Measurements from ENCODE around the gene TMEM127. TPM values are rescaled to one million over a fixed set of nuclear protein-coding genes. Genes with fewer than 3 reads are reported as not detected.

TMEM127 gene
- total RNA-seq, 4 donors from 2014 or later = 26.4 to 42.8 (median 29.9) TPM

DNA sequence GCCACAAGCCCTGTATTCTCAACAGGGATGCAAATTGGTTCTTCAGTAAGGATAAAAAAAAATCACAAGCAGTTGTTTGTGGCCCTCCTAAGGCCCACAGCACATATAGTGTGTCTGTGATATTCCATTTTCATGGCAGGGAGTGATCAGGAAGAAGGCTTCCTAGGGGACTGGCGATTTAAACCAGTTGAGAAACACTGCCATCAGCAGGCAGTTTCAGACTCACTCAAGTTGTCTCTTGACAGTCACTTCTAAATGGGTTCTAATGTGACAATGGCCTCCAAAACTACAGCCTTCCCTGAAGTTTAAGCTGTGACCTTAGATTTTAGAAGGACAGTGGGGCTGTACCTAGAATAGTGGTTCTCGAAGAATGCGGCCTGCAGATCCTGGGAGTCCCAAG lies 6.2 kb upstream of the TMEM127 start:
- TF ChIP-seq, protein P1, sequence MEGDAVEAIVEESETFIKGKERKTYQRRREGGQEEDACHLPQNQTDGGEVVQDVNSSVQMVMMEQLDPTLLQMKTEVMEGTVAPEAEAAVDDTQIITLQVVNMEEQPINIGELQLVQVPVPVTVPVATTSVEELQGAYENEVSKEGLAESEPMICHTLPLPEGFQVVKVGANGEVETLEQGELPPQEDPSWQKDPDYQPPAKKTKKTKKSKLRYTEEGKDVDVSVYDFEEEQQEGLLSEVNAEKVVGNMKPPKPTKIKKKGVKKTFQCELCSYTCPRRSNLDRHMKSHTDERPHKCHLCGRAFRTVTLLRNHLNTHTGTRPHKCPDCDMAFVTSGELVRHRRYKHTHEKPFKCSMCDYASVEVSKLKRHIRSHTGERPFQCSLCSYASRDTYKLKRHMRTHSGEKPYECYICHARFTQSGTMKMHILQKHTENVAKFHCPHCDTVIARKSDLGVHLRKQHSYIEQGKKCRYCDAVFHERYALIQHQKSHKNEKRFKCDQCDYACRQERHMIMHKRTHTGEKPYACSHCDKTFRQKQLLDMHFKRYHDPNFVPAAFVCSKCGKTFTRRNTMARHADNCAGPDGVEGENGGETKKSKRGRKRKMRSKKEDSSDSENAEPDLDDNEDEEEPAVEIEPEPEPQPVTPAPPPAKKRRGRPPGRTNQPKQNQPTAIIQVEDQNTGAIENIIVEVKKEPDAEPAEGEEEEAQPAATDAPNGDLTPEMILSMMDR (IDR thresholded peaks at IDR 0.05; ENCODE audit: low read depth) = no peak

DNA sequence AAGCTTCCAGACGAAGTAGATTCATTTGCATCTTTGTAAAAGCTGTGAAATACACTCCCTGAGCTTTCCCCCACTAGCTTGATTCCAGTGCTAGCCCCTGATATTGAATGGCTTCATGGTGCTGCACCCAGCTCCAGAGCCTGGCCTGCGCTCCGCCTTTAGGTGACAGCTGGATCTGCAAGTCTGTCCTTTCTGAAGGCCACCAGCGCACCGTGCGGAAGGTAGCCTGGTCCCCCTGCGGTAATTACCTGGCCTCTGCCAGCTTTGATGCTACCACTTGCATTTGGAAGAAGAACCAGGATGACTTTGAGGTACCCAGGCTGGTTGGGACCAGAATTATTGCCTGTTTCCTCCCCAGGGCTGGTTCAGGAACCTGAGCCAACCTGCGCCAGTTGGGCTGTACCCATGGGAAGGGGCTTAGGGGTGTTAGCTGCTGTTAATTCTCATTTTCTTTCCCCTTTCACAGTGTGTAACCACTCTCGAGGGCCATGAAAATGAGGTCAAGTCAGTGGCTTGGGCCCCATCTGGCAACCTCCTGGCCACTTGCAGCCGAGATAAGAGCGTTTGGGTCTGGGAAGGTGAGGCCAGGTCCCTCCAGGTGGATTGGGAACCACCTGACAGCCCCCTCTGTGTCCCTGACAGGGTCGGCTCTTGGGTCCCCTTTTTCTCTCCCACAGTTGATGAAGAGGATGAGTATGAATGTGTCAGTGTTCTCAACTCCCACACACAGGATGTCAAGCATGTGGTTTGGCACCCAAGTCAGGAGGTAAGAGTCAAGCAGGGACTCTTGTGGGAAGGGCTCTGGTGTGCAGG lies 1.6 kb upstream of the TMEM127 start:
- TF ChIP-seq, protein P1 (IDR thresholded peaks at IDR 0.05; ENCODE audit: low read depth) = no peak

DNA sequence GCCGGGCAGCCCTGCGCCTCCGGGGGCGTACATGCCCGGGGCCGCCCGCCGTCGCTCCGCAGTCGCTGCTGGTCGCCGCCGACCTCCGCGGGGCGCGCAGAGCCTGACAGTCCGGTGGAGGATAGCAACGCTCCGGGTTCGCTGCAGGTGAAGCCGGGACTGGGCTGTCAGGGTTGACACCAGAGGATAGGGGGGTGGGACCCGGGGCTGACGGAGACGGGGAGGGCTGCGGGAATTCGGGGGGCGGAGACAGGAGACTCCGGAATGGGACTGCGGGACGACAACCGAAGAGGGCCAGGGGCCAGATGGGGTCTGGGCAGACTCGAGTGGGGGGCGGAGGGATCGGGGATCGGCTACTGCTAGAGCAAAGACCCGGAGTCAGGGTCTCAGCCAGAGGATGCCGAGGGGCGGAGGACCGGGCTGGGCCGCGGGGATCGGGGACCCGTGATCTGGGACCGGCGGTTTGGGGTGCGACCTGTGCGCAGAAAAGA lies 403 bp downstream of the TMEM127 start:
- TF ChIP-seq, protein P1 (IDR thresholded peaks at IDR 0.05; ENCODE audit: low read depth) = no peak

DNA sequence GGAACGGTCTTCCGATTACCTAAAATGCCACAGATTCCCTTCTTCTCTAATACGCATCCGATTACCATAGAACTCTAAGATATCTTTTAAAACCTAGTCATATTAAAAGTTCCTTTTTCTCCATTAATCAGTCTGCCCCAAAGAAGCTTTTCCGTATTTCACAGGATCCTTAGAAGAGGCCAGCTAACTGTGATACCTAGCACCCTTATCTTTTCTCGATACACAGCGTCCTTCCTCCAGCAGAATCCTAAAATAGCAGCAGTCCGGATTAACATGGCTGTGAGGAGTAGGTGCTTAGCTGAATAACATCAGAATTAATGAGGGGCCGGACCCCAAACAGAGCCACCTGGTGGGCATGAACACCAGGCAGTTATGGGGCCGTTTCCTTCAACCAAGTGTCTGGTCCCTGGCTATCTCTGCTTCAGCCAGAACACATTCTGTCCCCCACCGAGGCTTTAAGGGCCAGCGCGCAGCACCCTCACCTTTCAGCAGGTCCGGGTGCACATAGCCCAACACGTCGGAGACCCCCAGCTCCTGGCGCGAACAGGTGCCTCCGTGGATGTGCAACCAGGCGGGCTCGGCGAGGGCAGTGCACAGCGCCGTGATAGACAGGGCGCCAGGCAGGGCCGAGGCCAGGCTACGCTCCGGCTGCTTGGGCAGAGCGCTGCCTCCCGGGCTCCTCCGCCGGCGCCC lies 995 bp downstream of the TMEM127 start:
- TF ChIP-seq, protein P1 (IDR thresholded peaks at IDR 0.05; ENCODE audit: low read depth) = no peak

DNA sequence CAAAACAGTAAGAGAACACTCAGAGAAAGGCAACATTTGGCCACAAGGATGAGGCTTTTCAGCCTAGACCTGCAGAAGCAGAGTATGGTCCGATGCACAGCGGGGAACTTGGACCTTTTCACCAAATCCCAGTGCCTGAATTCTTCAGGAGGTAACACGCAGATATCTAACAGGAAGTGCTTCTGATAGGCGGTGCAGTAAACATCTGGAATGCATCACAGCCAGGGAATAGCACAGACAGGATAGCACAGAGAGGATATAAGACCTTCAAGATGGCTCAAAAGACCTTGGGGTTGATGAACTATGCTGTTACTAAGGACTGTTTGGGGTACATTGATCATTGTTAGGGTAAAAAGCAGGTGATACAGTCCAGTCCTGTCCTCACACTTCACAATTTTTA lies 1.7 kb downstream of the TMEM127 start:
- TF ChIP-seq, protein P1 (IDR thresholded peaks at IDR 0.05; ENCODE audit: low read depth) = no peak

DNA sequence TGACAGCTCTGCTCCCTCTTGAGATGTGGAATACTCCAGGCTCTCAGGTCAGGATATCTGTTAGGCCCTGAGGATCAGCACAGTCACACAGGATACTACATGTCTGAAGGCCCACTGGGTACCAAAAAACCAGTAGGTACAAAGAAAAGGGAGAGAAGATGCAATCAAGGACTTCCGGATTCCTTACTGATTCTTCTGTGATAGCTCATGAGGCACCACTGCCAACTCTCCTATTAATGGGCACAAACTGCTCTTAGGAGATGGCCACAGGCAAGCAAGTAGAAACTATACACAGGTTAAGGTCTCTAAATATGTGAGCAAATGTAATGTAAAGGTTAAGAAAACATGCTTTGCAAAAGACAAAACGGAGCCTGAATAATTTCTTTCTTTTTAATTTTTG lies 3.5 kb downstream of the TMEM127 start:
- TF ChIP-seq, protein P1 (IDR thresholded peaks at IDR 0.05; ENCODE audit: low read depth) = no peak

DNA sequence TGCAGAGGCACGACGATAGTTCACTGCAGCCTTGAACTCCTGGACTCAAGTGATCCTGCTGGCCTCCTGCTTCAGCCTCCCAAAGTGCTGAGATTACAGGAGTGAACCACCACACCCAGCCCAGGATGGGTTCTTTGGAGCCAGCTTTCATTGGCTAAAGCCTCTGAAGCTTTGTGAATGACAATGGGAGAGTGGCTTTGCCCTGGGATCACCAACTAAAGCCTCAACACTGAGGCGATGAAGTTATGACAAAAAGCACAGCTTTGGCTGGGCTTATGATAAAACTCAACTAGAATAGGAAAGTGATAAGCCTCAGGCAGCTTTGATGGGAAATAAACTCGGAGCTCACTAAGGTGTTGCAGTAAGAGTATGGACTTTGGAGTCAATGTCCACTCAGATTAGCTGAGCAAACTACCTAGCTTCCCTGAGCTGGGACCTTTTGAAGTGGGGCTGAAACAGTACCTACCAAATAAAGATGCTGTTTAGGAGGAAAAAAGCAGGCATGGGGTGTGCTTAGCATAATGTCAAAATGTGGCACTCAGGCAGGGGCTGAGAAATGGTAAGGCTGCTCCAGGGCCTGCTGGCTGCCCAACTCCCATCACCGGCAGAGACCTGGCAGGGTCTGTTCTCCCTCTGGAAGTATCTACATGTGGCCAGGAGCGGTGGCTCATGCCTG lies 4.3 kb downstream of the TMEM127 start:
- TF ChIP-seq, protein P1 (IDR thresholded peaks at IDR 0.05; ENCODE audit: low read depth) = no peak
